MG63 (cell line): ENCODE measurements around the gene MCC. TPM values are rescaled to one million over a fixed set of nuclear protein-coding genes. Genes with fewer than 3 reads are reported as not detected.
A peak's percentile ranks its signal among the peaks of the same experiment; 100 is the strongest.

Experiments used
- DNase-seq: peaks from one replicate; pipeline ENCODE4 v3.0.0-alpha.2; 2020
- H3K27me3 ChIP-seq: fragments of 250-450 bp; sonication (Bioruptor Pico); 2 replicates; pipeline ENCODE4 v1.5.1; 2020; ENCODE audit warnings: mild to moderate bottlenecking, moderate library complexity
- H3K36me3 ChIP-seq: fragments of 250-450 bp; sonication (Bioruptor Pico); 2 replicates; pipeline ENCODE4 v1.5.1; 2020; ENCODE audit warnings: mild to moderate bottlenecking, moderate library complexity
- H3K4me3 ChIP-seq: fragments of 250-450 bp; sonication (Bioruptor Pico); 2 replicates; pipeline ENCODE4 v1.5.1; 2020; ENCODE audit warnings: mild to moderate bottlenecking, moderate library complexity
- H3K9me3 ChIP-seq: fragments of 250-450 bp; sonication (Bioruptor Pico); 2 replicates; pipeline ENCODE4 v1.5.1; 2020; ENCODE audit warnings: mild to moderate bottlenecking, moderate library complexity
- total RNA-seq: library from RNA; depleted of rRNA; stranded (reverse); fragments of >200 nt; shearing (Covaris generic); gene quantifications from 2 replicates; pipeline ENCODE4 v1.2.3, GENCODE V29; 2014; ENCODE audit warnings: low replicate concordance

Gene MCC
- total RNA-seq, 1 experiment from 2014 or later = 7.1 TPM

DNA sequence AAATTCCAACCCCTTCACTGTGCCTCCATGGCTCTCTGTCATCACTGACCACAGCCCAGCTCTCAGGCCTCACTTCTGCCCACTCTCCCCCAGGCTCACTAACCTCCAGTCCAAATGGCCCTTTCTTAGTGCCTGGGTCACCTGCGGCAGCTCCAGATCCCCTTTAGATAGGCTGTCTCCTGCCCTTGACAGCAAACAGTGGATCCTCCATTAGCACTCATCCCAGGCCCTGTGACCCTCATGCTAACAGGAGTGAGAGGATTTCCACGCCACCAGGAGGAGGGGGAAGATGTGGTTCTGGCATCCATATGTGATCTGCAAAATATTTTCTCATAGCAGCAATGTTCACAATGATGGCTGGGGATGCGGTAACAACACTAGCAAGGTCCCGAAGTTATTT lies 372.3 kb downstream of the MCC start:
- Histone ChIP-seq H3K36me3 (no peaks in the 10 kb centered on the region), H3K27me3 (no peaks in the 10 kb centered on the region), H3K9me3 (no peaks in the 10 kb centered on the region), H3K4me3 (no peak overlapping the region)
- no peak for DNase-seq

DNA sequence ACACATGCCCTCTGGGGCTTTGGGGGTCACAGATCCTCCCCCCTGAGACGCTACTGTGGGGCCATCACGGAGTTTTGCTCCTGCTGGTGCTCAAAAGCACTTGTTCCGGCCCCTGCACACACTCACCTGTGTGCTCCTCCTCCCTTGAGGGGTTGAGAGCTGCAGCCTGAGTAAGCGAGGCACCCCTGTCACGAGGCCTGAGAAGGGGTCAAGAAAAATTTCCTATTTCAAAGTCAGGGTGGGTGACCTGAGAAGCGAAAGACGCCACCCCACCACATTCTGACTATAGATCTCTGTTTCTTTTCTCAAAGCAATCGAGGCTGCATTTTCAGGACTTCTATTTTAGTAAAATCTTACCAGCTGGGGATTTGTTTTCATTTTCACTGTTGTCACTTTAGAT lies 373.2 kb downstream of the MCC start:
- H3K4me3 ChIP-seq = no peak overlapping the region
- H3K36me3 ChIP-seq = no peaks in the 10 kb centered on the region
- H3K9me3 ChIP-seq = no peaks in the 10 kb centered on the region
- no peaks in the 10 kb centered on the region for H3K27me3 ChIP-seq
- DNase-seq = no peak

DNA sequence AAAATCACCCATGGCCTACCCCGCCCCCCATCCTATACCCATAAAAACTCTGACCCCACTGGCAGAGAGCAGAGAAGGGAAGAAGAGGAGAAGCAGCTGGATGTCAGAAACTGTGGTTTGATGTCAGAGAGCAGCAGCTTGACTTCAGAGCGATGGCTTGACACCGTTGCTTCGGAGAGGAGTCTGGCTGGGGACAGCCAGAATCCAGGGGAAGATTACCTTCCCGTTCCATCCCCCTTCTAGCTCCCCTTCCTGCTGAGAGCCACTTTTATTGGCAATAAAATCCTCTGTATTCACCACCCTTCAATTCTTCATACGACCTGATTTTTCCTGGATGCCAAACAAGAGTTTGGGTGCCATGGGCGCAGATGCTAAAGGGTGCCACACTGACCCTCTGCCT lies 373.7 kb downstream of the MCC start:
- H3K9me3 ChIP-seq = no peaks in the 10 kb centered on the region
- no peaks in the 10 kb centered on the region for H3K36me3 ChIP-seq
- no peaks in the 10 kb centered on the region for H3K27me3 ChIP-seq
- DNase-seq = no peak
- no peak overlapping the region for H3K4me3 ChIP-seq

DNA sequence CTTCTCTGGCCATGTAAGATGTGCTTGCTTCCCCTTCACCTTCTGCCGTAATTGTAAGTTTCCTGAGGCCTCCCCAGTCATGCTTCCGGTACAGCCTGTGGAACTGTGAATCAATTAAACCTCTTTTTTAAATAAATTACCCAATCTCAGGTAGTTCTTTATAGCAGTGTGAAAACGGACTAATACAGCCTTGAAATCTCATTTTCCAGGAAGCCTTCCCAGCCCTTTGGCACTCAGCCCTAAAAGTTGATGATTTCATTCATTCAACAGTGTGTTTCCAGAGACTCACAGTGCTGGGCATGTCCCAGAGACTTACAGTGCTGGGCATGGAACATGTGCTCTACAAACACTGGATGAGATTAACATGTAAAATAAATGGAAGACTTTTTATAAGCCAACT lies 375.8 kb downstream of the MCC start:
- DNase-seq = peak; percentile 53
- H3K36me3 ChIP-seq = no peaks in the 10 kb centered on the region

DNA sequence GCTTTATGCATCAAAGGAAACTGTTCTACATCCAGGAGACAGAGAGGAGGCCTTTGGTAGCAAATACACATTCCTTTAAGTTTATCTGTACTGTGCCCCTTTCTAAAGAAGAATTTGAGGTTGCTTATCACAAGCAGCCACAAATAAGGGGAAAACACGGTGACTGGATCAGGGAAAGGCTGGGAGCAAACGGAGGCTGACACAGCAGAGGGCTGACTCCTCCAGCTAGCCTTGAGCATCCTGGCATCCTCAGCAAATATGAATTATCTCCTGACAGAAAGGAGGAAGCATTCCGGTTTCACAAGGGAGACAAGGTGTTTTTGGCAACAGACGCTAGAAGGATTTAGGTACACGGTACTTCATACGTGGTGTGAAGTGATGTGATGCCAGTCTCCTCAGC lies 378.1 kb downstream of the MCC start:
- no peaks in the 10 kb centered on the region for H3K27me3 ChIP-seq
- no peak for DNase-seq
- H3K36me3 ChIP-seq = no peaks in the 10 kb centered on the region
- no peak overlapping the region for H3K4me3 ChIP-seq
- H3K9me3 ChIP-seq = no peaks in the 10 kb centered on the region

More for the DNA sequence above, 375.8 kb downstream of the MCC start:
- no peaks in the 10 kb centered on the region for H3K27me3 ChIP-seq
- no peaks in the 10 kb centered on the region for H3K9me3 ChIP-seq
- H3K4me3 ChIP-seq = no peak overlapping the region

DNA sequence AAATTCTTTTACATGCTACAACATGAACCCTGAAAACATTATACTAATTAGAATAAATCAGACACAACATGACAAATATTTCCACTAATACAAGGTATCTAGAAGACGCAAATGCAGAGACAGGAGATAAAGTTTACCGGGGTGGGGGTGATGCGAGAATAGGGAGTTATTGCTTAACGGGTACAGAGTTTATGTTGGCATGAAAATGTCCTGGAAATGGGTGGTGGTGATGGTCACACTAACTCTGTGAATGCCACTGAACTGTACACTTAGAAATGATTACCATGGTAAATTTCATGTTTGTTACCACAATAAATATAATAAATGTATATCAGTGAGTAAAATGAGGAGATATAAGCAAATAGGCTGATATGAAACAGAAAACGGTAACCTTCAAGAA lies 378.9 kb downstream of the MCC start:
- Histone ChIP-seq H3K9me3 (no peaks in the 10 kb centered on the region), H3K4me3 (no peak overlapping the region), H3K27me3 (no peaks in the 10 kb centered on the region), H3K36me3 (no peaks in the 10 kb centered on the region)
- DNase-seq = no peak

DNA sequence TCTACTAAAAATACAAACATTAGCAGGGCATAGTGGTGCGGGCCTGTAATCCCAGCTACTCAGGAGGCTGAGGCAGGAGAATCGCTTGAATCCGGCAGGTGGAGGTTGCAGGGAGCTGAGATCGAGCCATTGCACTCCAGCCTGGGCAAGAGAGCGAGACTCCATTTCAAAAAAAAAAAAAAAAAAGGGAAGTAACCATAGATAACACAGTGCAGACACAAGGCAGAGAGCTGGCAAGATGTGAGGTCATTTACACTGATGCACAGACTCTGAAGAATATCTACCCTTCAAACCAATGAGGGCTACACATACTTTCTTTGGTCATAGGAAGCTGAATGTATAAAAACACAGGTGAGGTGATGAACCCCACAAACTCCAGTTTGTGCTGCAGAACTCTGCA lies 379.8 kb downstream of the MCC start:
- no peaks in the 10 kb centered on the region for H3K9me3 ChIP-seq
- H3K27me3 ChIP-seq = no peaks in the 10 kb centered on the region
- no peak overlapping the region for H3K4me3 ChIP-seq
- H3K36me3 ChIP-seq = no peaks in the 10 kb centered on the region
- no peak for DNase-seq

DNA sequence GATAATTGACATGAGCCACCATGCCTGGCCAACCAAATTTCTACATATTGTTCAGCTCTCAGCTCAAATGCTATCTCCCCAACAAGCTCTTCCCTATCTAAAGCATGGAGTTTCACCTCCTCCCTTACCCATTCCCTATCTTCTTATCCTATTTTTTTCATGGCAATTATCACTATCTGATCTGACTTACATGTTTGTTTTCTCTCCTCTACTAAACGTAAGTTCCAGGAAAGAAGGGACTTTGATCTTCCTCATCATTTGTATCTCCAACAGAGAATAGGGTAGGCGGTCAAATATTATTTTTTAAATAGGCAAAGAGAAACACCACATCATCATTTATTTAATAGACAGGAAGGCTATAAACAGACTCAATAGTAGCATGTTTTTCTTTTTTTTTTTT lies 381.4 kb downstream of the MCC start:
- Histone ChIP-seq H3K4me3 (no peak overlapping the region), H3K9me3 (no peaks in the 10 kb centered on the region)
- DNase-seq = no peak

DNA sequence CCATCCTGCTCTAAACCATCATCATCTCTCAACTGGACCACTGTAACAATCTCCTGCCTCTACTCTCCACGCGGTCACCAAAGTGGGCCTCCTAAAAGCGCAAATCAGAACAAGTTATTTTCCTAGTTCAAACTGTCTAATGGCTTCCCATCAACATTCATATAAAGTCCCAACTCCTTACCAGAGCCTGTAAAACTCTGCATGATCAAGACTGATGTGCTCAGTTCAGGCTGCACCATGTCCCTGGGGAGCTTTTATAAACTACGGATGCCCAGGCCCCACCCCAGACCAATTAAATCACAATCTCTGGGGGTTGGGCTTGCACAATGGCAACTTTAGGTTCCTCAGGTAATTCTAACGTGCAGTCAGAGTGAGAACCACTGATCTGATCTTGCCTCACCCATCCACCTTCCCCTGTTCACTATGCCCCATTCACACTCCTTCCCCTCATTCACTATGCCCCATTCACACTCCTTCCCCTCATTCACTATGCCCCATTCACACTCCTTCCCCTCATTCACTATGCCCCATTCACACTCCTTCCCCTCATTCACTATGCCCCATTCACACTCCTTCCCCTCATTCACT lies 382.5 kb downstream of the MCC start:
- H3K36me3 ChIP-seq = no peaks in the 10 kb centered on the region
- no peak for DNase-seq
- H3K27me3 ChIP-seq = no peaks in the 10 kb centered on the region
- no peaks in the 10 kb centered on the region for H3K9me3 ChIP-seq
- H3K4me3 ChIP-seq = no peak overlapping the region

More for the DNA sequence above, 381.4 kb downstream of the MCC start:
- H3K27me3 ChIP-seq = no peaks in the 10 kb centered on the region
- no peaks in the 10 kb centered on the region for H3K36me3 ChIP-seq

DNA sequence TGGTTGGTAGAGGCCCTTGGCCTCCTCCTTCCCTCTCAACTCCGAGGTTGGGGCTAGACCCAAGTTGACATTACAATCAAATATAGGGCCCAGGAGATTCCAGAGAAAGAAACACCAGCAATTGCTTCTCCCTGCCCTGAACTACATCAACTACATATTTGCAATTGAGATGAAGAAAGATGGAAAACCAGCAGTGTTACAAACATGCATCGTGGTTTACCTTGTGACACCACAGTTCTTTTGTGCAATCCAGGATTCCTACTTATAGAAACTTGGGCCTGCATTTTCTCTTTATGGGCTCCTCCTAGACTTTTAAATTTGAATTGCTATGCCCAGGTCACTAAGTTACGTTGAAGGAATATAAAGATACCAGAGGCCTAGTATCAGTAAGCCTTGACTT lies 384.9 kb downstream of the MCC start:
- no peak for DNase-seq
- no peaks in the 10 kb centered on the region for H3K27me3 ChIP-seq
- no peaks in the 10 kb centered on the region for H3K9me3 ChIP-seq
- no peak overlapping the region for H3K4me3 ChIP-seq
- H3K36me3 ChIP-seq = no peaks in the 10 kb centered on the region

DNA sequence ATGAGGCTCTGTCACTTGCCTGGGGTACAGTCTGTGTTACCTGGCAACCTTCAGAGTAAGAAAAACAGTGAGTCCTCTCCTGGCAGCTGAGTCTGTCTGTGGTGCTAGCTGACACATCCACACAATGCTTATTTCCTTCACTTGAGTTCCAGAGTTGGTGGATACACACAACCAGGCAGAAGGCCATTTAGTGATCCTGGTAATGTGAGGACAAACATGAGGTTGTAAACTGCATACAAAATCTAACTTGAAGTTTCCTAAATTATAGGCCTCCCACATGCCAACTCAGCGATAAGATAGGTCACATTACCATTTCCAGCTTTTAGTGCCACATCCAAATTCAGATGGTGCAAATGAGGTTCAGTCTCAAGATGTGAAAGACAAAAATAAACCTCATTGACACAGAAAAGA lies 386.1 kb downstream of the MCC start:
- H3K4me3 ChIP-seq = no peak overlapping the region
- H3K36me3 ChIP-seq = no peaks in the 10 kb centered on the region
- no peaks in the 10 kb centered on the region for H3K27me3 ChIP-seq
- DNase-seq = peak; percentile 15
- no peaks in the 10 kb centered on the region for H3K9me3 ChIP-seq

DNA sequence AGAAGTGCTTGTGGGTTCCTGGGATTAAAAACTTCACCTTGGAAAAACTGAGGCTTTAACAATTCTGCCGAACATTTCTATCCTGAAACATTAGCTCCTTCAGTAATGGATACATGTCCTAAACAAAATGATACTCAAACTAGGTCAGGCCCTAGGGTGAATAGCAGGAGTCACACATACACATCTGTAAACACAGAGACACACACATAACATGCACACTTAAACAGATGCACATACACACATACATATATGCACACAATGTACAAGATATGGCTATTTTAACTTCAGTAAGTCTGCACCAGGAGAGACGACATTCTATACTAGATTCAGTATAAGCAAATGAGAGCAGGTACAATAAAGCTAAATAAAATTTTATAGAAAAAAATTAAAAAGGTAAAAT lies 387.3 kb downstream of the MCC start:
- no peak for DNase-seq
- Histone ChIP-seq H3K36me3 (no peaks in the 10 kb centered on the region), H3K4me3 (no peak overlapping the region), H3K27me3 (no peaks in the 10 kb centered on the region), H3K9me3 (no peaks in the 10 kb centered on the region)

DNA sequence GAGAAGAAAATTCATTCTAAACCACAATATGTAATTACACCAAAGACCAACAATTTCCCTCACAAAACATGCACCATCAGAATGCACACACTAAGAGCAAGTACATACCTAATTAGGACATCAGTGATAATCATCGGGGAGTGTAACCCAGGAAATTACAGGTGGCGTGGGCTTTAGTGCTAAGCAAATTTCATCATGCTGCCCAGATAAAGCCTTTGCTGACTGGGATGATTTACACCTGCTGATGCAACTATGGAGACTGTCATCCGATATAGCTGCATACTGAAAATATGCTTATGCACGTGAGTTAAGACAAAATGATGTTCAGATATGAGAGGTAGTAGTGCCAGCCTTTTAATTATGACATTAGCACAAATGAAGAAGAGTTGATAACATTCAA lies 388.4 kb downstream of the MCC start:
- no peaks in the 10 kb centered on the region for H3K9me3 ChIP-seq
- H3K36me3 ChIP-seq = no peaks in the 10 kb centered on the region
- H3K4me3 ChIP-seq = no peak overlapping the region
- H3K27me3 ChIP-seq = no peaks in the 10 kb centered on the region
- no peak for DNase-seq

DNA sequence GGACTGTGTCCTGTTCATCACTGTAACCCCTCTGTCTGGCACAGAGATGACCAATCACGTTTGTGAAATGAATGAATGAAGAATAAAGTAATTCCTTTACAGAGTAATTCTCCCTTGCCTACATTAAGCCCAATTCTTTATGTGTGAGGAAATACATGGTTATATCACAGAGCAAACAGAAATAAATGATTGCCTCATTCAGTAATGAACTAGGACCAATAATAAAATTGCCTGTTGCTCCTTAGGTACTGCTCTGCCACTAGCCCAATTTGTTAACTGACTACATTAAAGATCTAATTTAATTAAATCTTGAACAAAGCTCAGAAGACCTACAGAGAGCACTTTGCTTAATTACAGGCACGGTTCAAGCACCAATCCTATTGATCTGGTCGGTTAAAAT lies 389.9 kb downstream of the MCC start:
- DNase-seq = no peak
- H3K36me3 ChIP-seq = no peaks in the 10 kb centered on the region
- no peaks in the 10 kb centered on the region for H3K27me3 ChIP-seq
- no peaks in the 10 kb centered on the region for H3K9me3 ChIP-seq
- no peak overlapping the region for H3K4me3 ChIP-seq

DNA sequence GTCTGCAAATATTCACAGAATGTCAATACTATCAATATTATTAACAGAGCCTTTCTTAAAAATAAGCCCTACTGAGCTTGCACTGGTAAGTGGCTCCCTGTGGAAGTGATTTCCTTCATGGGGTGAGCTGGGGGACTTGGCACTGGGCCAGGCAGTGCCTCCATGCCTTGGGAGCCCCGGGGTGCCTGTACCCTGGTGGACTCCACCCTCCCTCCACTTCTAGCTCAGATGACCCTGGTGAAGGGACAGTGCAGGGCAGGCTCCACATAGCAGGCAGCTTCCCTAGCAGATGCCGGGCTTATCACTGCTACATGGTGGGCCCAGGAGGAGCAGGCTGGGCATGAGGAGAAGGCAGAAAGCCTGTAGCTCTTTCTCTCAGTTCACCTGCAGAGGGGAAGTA lies 392.4 kb downstream of the MCC start:
- Histone ChIP-seq H3K27me3 (no peaks in the 10 kb centered on the region), H3K9me3 (no peaks in the 10 kb centered on the region), H3K36me3 (no peaks in the 10 kb centered on the region), H3K4me3 (no peak overlapping the region)
- no peak for DNase-seq

DNA sequence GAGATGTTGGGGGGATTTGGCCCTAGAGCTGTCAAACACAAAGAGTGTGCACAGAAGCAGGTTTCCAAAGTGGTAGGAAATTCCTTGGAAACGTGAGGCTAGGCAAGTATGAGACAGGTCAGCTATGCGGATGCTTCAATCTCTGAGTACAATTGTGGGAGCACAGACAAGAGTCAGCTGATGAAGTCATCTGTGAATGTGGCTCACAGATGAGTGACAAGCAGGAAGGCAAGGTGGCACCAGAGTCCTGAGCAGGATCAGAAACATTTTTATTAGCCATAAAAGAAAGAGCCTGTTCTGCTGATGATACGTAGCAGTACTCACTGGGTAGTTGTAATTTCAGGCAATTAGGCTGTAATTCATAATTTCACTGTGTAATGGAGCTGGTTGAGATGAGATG lies 394.7 kb downstream of the MCC start:
- Histone ChIP-seq H3K4me3 (no peak overlapping the region), H3K9me3 (no peaks in the 10 kb centered on the region), H3K27me3 (no peaks in the 10 kb centered on the region), H3K36me3 (no peaks in the 10 kb centered on the region)
- no peak for DNase-seq

DNA sequence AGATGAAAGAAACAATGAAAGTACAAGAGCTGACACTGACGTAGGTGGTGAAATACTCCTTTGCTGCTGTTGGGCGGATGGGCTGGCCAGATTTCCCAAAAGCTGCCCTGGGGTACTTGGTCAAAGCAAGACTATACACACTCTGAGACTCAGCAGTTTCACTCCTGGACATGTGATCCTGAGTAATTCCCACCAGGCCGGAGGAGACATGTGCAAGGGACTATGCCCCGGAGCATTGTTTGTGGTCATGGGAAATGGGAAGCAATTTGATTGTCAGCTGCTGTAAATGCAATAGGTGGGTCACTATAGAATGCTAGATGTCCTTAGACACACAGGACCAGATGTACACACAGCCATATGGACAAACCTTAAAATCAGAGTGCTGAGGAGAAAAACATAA lies 395.6 kb downstream of the MCC start:
- H3K9me3 ChIP-seq = no peaks in the 10 kb centered on the region
- DNase-seq = no peak
- no peak overlapping the region for H3K4me3 ChIP-seq
- no peaks in the 10 kb centered on the region for H3K27me3 ChIP-seq
- H3K36me3 ChIP-seq = no peaks in the 10 kb centered on the region

DNA sequence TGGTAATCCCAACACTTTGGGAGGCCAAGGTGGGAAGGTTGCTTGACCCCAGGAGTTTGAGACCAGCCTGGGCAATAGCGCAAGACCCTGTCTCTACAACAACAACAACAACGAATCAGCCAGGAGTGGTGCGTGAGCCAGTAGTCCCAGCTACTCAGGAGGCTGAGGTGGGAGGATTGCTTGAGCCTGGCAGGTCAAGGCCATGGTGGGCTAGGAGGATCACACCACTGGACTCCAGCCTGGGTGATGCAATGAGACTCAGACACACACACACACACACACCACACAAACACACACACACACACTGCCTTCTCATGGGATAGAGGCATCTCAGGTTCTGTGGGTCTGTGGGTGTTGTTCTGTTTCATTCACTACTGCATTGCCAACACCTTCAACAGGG lies 396.6 kb downstream of the MCC start:
- no peak for DNase-seq
- Histone ChIP-seq H3K9me3 (no peaks in the 10 kb centered on the region), H3K27me3 (no peaks in the 10 kb centered on the region), H3K4me3 (no peak overlapping the region), H3K36me3 (no peaks in the 10 kb centered on the region)
